H1 (cell line): ENCODE measurements around the gene MYO5B. TPM values are rescaled to one million over a fixed set of nuclear protein-coding genes. Genes with fewer than 3 reads are reported as not detected.

Source experiments
- CTCF ChIA-PET: fragments of 300-600 bp; sonication (Branson Sonifier 250); formaldehyde crosslinking; loops from one replicate; lab custom pipeline; 2021; ENCODE audit not compliant: partially characterized antibody; lab: Charles Lee
- POLR2A ChIA-PET: fragments of 300-600 bp; sonication (Branson Sonifier 250); formaldehyde crosslinking; loops from one replicate; lab custom pipeline; 2021; ENCODE audit warnings: inconsistent platforms; ENCODE audit not compliant: partially characterized antibody; lab: Charles Lee
- DNase-seq, 2 experiments: peaks; one replicate each; pipeline versions ENCODE4 v3.0.0 to v3.0.0-alpha.2; 2010 to 2022; ENCODE audit warnings: low spot score in 2 of 2, low read depth in 1 of 2, mixed read lengths in 1 of 2
- FAIRE-seq: peaks from 2 replicates; lab custom pipeline; 2011; peaks lifted over from hg19 to GRCh38; lab: Jason Lieb, UNC
- H2AFZ ChIP-seq: 2 replicates; pipeline ENCODE4 v1.8.1; 2012; ENCODE audit warnings: low read length, inconsistent platforms
- H2AK5ac ChIP-seq: 2 replicates; pipeline ENCODE4 v1.6.1; 2013; ENCODE audit warnings: low read depth, low read length
- H2BK120ac ChIP-seq: replicated peaks from 2 replicates; pipeline ENCODE3; 2013; ENCODE audit warnings: low read depth, low read length, inconsistent platforms
- H2BK12ac ChIP-seq: 2 replicates; pipeline ENCODE4 v1.6.1; 2013; ENCODE audit warnings: low read depth, low read length
- H2BK15ac ChIP-seq: 2 replicates; pipeline ENCODE4 v1.6.1; 2013; ENCODE audit warnings: low read length
- H2BK20ac ChIP-seq: 2 replicates; pipeline ENCODE4 v1.6.1; 2013; ENCODE audit warnings: low read length
- H2BK5ac ChIP-seq: 2 replicates; pipeline ENCODE4 v1.6.1; 2013; ENCODE audit warnings: low read depth, low read length
- H3K14ac ChIP-seq: 2 replicates; pipeline ENCODE4 v1.6.1; 2013; ENCODE audit warnings: inconsistent platforms; ENCODE audit not compliant: insufficient read length
- H3K18ac ChIP-seq: 2 replicates; pipeline ENCODE4 v1.6.1; 2013; ENCODE audit warnings: low read length; ENCODE audit errors: extremely low read depth
- H3K23ac ChIP-seq: 2 replicates; pipeline ENCODE4 v1.6.1; 2013; ENCODE audit warnings: inconsistent platforms; ENCODE audit not compliant: insufficient read length
- H3K23me2 ChIP-seq: 2 replicates; pipeline ENCODE4 v1.6.1; 2013; ENCODE audit warnings: low read depth, low read length
- H3K27ac ChIP-seq: 2 replicates; pipeline ENCODE4 v1.6.1; 2011; ENCODE audit warnings: low read depth, low read length, inconsistent platforms
- H3K27me3 ChIP-seq, 4 experiments: replicated peaks in 1 of 4; 1 replicate in 1 of 4; 2 replicates in 3 of 4; pipeline versions ENCODE4 v1.6.1 to v1.8.1; 2011 to 2013; ENCODE audit warnings: low read length in 3 of 4, mild to moderate bottlenecking in 3 of 4, inconsistent platforms in 2 of 4, mixed read lengths in 2 of 4, moderate library complexity in 1 of 4; ENCODE audit not compliant: control insufficient read depth in 3 of 4, insufficient read depth in 3 of 4; ENCODE audit errors: extremely low read depth in 1 of 4
- H3K36me3 ChIP-seq, 4 experiments: 2 replicates each; pipeline versions ENCODE4 v1.6.1 to v1.8.1; 2011 to 2013; ENCODE audit warnings: mild to moderate bottlenecking in 4 of 4, low read length in 3 of 4, moderate library complexity in 2 of 4, control low read depth in 1 of 4, inconsistent platforms in 1 of 4; ENCODE audit not compliant: insufficient read depth in 4 of 4, control insufficient read depth in 2 of 4
- H3K4ac ChIP-seq: replicated peaks from 2 replicates; pipeline ENCODE3; 2013; ENCODE audit warnings: low read length, low read depth, mixed read lengths, inconsistent platforms; ENCODE audit not compliant: insufficient read length
- H3K4me1 ChIP-seq, 4 experiments: replicated peaks in 1 of 4; 1 replicate in 1 of 4; 2 replicates in 3 of 4; pipeline versions ENCODE4 v1.6.1 to v1.8.1; 2011 to 2013; ENCODE audit warnings: low read length in 3 of 4, inconsistent platforms in 2 of 4, mixed read lengths in 1 of 4; ENCODE audit not compliant: insufficient read depth in 4 of 4, control insufficient read depth in 3 of 4
- H3K4me2 ChIP-seq, 2 experiments: 2 replicates each; pipeline versions ENCODE4 v1.6.1 to v1.8.1; 2011 to 2013; ENCODE audit warnings: low read depth in 2 of 2, low read length in 2 of 2, control low read depth in 1 of 2, inconsistent platforms in 1 of 2, mild to moderate bottlenecking in 1 of 2; ENCODE audit not compliant: insufficient read depth in 1 of 2
- H3K4me3 ChIP-seq, 4 experiments: fragments of 200-600, 300-600 bp in 1 of 4; sonication (generic), shearing (Covaris generic), sonication (Bioruptor Twin) in 1 of 4; 2 replicates each; pipeline versions ENCODE4 v1.5.1 to v1.8.1; 2011 to 2016; ENCODE audit warnings: low read length in 4 of 4, low read depth in 3 of 4, control low read depth in 2 of 4, inconsistent platforms in 2 of 4, mild to moderate bottlenecking in 2 of 4, mixed read lengths in 1 of 4, moderate library complexity in 1 of 4; ENCODE audit not compliant: insufficient read depth in 2 of 4; ENCODE audit errors: extremely low read depth in 1 of 4
- H3K56ac ChIP-seq: replicated peaks from 2 replicates; pipeline ENCODE3; 2013; ENCODE audit warnings: low read depth, mild to moderate bottlenecking, mixed read lengths, low read length, inconsistent platforms; ENCODE audit not compliant: insufficient read length
- H3K79me1 ChIP-seq: 2 replicates; pipeline ENCODE4 v1.6.1; 2013; ENCODE audit warnings: low read depth, low read length, control low read depth
- H3K79me2 ChIP-seq, 2 experiments: 2 replicates each; pipeline versions ENCODE4 v1.6.1 to v1.8.1; 2012 to 2013; ENCODE audit warnings: low read length in 2 of 2, mild to moderate bottlenecking in 2 of 2, inconsistent platforms in 1 of 2; ENCODE audit not compliant: insufficient read depth in 2 of 2, control insufficient read depth in 1 of 2
- H3K9ac ChIP-seq, 4 experiments: replicated peaks in 1 of 4; 1 replicate in 1 of 4; 2 replicates in 3 of 4; pipeline versions ENCODE4 v1.6.1 to v1.8.1; 2011 to 2013; ENCODE audit warnings: low read depth in 3 of 4, low read length in 3 of 4, control low read depth in 2 of 4, mild to moderate bottlenecking in 2 of 4, moderate library complexity in 2 of 4, inconsistent platforms in 1 of 4; ENCODE audit errors: extremely low read depth in 1 of 4
- H3K9me3 ChIP-seq, 2 experiments: 2 replicates each; pipeline versions ENCODE4 v1.6.1 to v1.8.1; 2012 to 2013; ENCODE audit warnings: mild to moderate bottlenecking in 2 of 2, moderate library complexity in 2 of 2, control low read depth in 1 of 2, inconsistent platforms in 1 of 2, low read depth in 1 of 2, low read length in 1 of 2, mixed read lengths in 1 of 2; ENCODE audit not compliant: insufficient read depth in 2 of 2
- H4K20me1 ChIP-seq, 2 experiments: replicated peaks in 1 of 2; 2 replicates each; pipeline versions ENCODE3 to v1.8.1; 2011 to 2013; ENCODE audit warnings: inconsistent platforms in 2 of 2, low read length in 2 of 2, mild to moderate bottlenecking in 1 of 2; ENCODE audit not compliant: insufficient read depth in 2 of 2, control insufficient read depth in 1 of 2
- H4K5ac ChIP-seq: 2 replicates; pipeline ENCODE4 v1.6.1; 2013; ENCODE audit warnings: low read length, low read depth, mixed read lengths, inconsistent platforms; ENCODE audit not compliant: insufficient read length
- H4K8ac ChIP-seq: 2 replicates; pipeline ENCODE4 v1.8.0; 2013; ENCODE audit warnings: mild to moderate bottlenecking, moderate library complexity, low read length, inconsistent platforms; ENCODE audit not compliant: insufficient read depth; ENCODE audit errors: extremely low read depth
- H4K91ac ChIP-seq: replicated peaks from 2 replicates; pipeline ENCODE3; 2013; ENCODE audit warnings: low read length, mixed read lengths, inconsistent platforms; ENCODE audit not compliant: insufficient read length
- ATF2 ChIP-seq: IDR thresholded peaks from 2 replicates; pipeline ENCODE4 v1.6.1; 2012; ENCODE audit warnings: low read length, inconsistent platforms
- BACH1 ChIP-seq: IDR thresholded peaks from 2 replicates; pipeline ENCODE4 v1.6.1; 2012; ENCODE audit warnings: low read length, improper control_type of control experiment
- CREB1 ChIP-seq: IDR thresholded peaks from 2 replicates; pipeline ENCODE4 v1.6.1; 2012; ENCODE audit warnings: inconsistent platforms
- E2F6 ChIP-seq: IDR thresholded peaks from 2 replicates; pipeline ENCODE4 v1.6.1; 2012; ENCODE audit warnings: inconsistent platforms
- FOSL1 ChIP-seq: IDR thresholded peaks from 2 replicates; pipeline ENCODE4 v1.6.1; 2011; ENCODE audit warnings: mild to moderate bottlenecking, low read depth, low read length, moderate library complexity; ENCODE audit not compliant: insufficient read depth
- JUND ChIP-seq: IDR thresholded peaks from 2 replicates; pipeline ENCODE4 v1.6.1; 2011; ENCODE audit warnings: mild to moderate bottlenecking, improper control_type of control experiment, low read length
- MAFK ChIP-seq: IDR thresholded peaks from 2 replicates; pipeline ENCODE4 v1.6.1; 2012; ENCODE audit warnings: low read depth, mild to moderate bottlenecking, improper control_type of control experiment, low read length
- POLR2A ChIP-seq, 2 experiments: IDR thresholded peaks; 1 replicate in 1 of 2; 2 replicates in 1 of 2; pipeline ENCODE4 v1.6.1; 2011; ENCODE audit warnings: low read depth in 2 of 2, low read length in 2 of 2, mild to moderate bottlenecking in 2 of 2; ENCODE audit errors: control extremely low read depth in 1 of 2
- RFX5 ChIP-seq: IDR thresholded peaks from 2 replicates; pipeline ENCODE4 v1.6.1; 2011; ENCODE audit warnings: low read depth, low read length, improper control_type of control experiment, borderline replicate concordance
- SAP30 ChIP-seq: fragments of 300-600 bp; sonication (generic); IDR thresholded peaks from 2 replicates; pipeline ENCODE4 v1.7.1; 2012; ENCODE audit warnings: low read length, moderate library complexity, mild to moderate bottlenecking, inconsistent platforms; ENCODE audit not compliant: insufficient read depth, insufficient replicate concordance
- SP1 ChIP-seq: IDR thresholded peaks from 2 replicates; pipeline ENCODE4 v1.6.1; 2011; ENCODE audit warnings: low read depth, low read length
- ZNF274 ChIP-seq: IDR thresholded peaks from 2 replicates; pipeline ENCODE4 v1.7.0; 2012; ENCODE audit warnings: low read length, borderline replicate concordance; ENCODE audit errors: extremely low read depth
- WGBS, 2 experiments: shearing (Covaris generic) in 1 of 2; methylation state at CpG; one replicate each; pipeline versions ENCODE4 v1.1.6 to v1.1.7; 2013 to 2015; ENCODE audit warnings: low lambda C conversion rate in 2 of 2, mixed read lengths in 2 of 2, inconsistent platforms in 1 of 2, low coverage in 1 of 2, missing lambda C conversion rate in 1 of 2; ENCODE audit not compliant: insufficient replicate concordance in 2 of 2, insufficient coverage in 1 of 2, insufficient read length in 1 of 2; ENCODE audit errors: extremely low coverage in 1 of 2, missing lambda C conversion rate in 1 of 2; 5-methylcytosine and 5-hydroxymethylcytosine counted together
- polyA plus RNA-seq, 7 experiments: library from polyadenylated mRNA; depleted of rRNA in 3 of 7; stranded (reverse) in 5 of 7; unstranded in 2 of 7; fragments of >200 nt in 5 of 7; fragments of 200-250 nt in 2 of 7; gene quantifications; 1 replicate in 5 of 7; 2 replicates in 1 of 7; 4 replicates in 1 of 7; pipeline versions ENCODE4 v1.2.1 to v1.2.3, GENCODE V29; 2011 to 2013; ENCODE audit warnings: missing spikeins in 2 of 7, mixed read lengths in 2 of 7
- total RNA-seq: library from RNA; stranded (reverse); fragmentation: NEBNext Ultra II Directional; extraction: Animal tissue kit (Norgen Biotek cat#: 25700); gene quantifications from 2 replicates; pipeline ENCODE4 v1.2.1, GENCODE V29; 2021

MYO5B gene
- total and polyA plus RNA-seq, 2 of the 8 experiments (the other 6 are each of a cell fraction or from before 2014, with no cell fraction given): 6.4 to 7.7 TPM

GRCh38 chr18:49904871-49905555, 289.9 kb downstream of the MYO5B start:
- H2BK12ac ChIP-seq: no peak overlapping the region
- H4K20me1 ChIP-seq: no peaks in the 10 kb centered on the region
- no peak overlapping the region for H3K14ac ChIP-seq
- no peaks in the 10 kb centered on the region for H3K23me2 ChIP-seq
- H3K79me2 ChIP-seq: no peaks in the 10 kb centered on the region
- no peaks in the 10 kb centered on the region for H3K36me3 ChIP-seq
- H3K4me3 ChIP-seq: no peak overlapping the region
- no peak overlapping the region for H3K9ac ChIP-seq
- peaks cover 0 to 2% (median 0%) of the 10 kb centered on the region in 4 experiments; a peak in 2 of 7 replicates for H3K4me1 ChIP-seq
- CTCF ChIA-PET: no interaction called here
- H4K8ac ChIP-seq: no peak overlapping the region
- H3K56ac ChIP-seq: no peak overlapping the region
- no peak overlapping the region for H4K5ac ChIP-seq
- H2AFZ ChIP-seq: no peak overlapping the region
- WGBS, 2 experiments: 88% methylated on average over 4 of the region's 4 CpGs; no CpG with 5 or more reads in 1 of the 2 experiments
- H2BK120ac ChIP-seq: no peak overlapping the region
- peaks cover 0 to under 1% (median 0%) of the 10 kb centered on the region in 4 experiments; a peak in 1 of 7 replicates for H3K27me3 ChIP-seq
- H3K27ac ChIP-seq: no peak overlapping the region
- no peak overlapping the region for H3K18ac ChIP-seq
- POLR2A ChIA-PET: no interaction called here
- no peak overlapping the region for H4K91ac ChIP-seq
- no peak overlapping the region for H2BK5ac ChIP-seq
- no peak for TF ChIP-seq ATF2
- no peak for TF ChIP-seq CREB1
- no peak for TF ChIP-seq E2F6
- no peak for TF ChIP-seq RFX5
- no peak for TF ChIP-seq ZNF274
- no peak for TF ChIP-seq FOSL1
- TF ChIP-seq SP1: no peak
- no peak for TF ChIP-seq MAFK
- TF ChIP-seq BACH1: no peak
- TF ChIP-seq JUND: no peak
- TF ChIP-seq POLR2A (IDR thresholded peaks at IDR 0.05; ENCODE audit: control extremely low read depth in 1 of 2, low read depth in 2 of 2, low read length in 2 of 2): no peak
- TF ChIP-seq SAP30: no peak
- DNase-seq: no peak
- FAIRE-seq: no peak
- no peak overlapping the region for H2BK15ac ChIP-seq
- H3K4me2 ChIP-seq: no peak overlapping the region
- no peak overlapping the region for H3K23ac ChIP-seq
- no peaks in the 10 kb centered on the region for H3K79me1 ChIP-seq
- H3K4ac ChIP-seq: no peak overlapping the region
- H2AK5ac ChIP-seq: no peak overlapping the region
- no peak overlapping the region for H2BK20ac ChIP-seq
- no peaks in the 10 kb centered on the region for H3K9me3 ChIP-seq
